GM12874 (cell line): ENCODE results near the gene GLRX5.

ENCODE experiments used
- TF ChIP-seq, protein P1 (sequence below): IDR thresholded peaks from 2 replicates; pipeline ENCODE4 v1.5.1; 2011; ENCODE audit warnings: low read depth, mild to moderate bottlenecking, control low read depth, low read length, moderate library complexity; ENCODE audit not compliant: insufficient read depth

Gene GLRX5

DNA sequence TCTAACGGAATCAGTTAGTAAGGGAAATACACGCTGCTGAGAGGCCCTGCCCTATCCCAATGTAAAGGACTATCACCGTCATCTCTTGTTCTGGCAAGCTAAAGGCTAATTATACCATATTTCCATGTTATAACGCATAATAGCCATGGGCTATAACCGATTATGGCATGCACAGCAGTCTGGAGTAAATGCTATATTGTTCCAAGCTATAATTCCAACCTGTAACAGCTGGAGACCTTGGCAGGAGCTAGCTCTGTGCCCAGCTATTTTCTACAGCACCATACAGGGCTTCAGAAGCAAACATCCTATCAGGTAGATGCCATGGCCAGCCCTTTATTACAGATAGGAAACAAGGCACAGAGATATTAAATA, 44.7 kb upstream of the GLRX5 start:
- TF ChIP-seq, protein P1, sequence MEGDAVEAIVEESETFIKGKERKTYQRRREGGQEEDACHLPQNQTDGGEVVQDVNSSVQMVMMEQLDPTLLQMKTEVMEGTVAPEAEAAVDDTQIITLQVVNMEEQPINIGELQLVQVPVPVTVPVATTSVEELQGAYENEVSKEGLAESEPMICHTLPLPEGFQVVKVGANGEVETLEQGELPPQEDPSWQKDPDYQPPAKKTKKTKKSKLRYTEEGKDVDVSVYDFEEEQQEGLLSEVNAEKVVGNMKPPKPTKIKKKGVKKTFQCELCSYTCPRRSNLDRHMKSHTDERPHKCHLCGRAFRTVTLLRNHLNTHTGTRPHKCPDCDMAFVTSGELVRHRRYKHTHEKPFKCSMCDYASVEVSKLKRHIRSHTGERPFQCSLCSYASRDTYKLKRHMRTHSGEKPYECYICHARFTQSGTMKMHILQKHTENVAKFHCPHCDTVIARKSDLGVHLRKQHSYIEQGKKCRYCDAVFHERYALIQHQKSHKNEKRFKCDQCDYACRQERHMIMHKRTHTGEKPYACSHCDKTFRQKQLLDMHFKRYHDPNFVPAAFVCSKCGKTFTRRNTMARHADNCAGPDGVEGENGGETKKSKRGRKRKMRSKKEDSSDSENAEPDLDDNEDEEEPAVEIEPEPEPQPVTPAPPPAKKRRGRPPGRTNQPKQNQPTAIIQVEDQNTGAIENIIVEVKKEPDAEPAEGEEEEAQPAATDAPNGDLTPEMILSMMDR = no peak

DNA sequence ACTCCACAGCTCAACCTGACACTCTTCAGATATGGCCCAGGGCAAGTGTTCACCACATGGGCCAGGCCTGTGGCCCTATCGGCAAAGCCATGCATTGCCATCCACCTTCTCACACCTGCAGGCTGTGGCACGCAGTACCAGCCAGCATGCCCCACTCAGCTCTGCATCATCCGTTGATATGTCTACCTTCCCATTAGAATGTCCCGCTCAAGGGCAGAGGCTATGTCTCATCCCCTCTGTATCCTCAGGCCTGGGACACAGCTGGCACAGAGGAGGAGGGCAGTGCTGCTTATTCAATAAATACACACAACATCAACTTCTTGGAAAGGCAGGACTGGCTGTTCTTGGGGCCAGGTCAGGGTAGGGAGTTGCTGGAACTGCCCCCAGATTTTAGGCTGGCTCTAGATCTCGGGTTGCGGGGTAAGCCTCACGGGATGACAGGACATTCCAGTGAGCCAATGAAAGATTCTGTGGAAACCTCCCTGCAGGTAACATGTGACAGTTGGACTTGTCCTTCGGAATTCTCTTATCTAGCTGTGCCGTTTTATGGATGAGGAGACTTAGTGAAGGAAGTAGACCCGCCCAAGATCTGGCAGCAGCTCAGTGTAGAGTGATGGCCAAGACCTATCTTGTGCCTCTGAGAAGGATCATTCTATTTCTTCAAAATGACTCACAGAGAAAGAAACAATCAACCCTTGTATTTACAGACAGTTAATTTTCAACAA, 44.0 kb upstream of the GLRX5 start:
- TF ChIP-seq, protein P1 = no peak

DNA sequence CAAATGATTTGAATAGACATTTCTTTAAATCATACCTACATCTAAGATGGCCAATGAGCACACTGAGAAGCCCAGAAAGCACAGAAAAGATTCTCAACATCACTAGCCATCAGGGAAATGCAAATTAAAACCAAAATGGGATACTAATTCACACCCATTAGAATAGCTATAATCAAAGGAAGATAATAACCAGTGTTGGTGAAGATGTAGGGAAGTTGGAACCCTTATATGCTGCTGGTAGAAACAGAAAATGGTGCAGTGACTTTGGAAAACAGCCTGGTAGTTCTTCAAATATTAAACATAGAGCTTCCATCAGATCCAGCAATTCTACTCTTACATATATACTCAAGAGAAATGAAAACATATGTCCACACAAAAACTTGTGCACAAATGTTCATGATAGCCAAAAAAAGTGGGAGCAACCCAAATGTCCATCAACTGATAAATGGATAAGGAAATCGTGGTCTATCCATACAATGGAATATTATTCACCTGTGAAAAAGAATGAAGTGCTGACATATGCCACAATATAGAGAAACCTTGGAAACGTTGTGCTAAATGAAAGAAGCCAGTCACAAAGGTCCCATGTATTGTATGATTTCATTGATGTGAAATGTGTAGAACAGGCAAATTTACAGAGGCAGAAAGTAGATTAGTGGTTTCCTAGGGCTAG, 42.8 kb upstream of the GLRX5 start:
- TF ChIP-seq, protein P1 = no peak

DNA sequence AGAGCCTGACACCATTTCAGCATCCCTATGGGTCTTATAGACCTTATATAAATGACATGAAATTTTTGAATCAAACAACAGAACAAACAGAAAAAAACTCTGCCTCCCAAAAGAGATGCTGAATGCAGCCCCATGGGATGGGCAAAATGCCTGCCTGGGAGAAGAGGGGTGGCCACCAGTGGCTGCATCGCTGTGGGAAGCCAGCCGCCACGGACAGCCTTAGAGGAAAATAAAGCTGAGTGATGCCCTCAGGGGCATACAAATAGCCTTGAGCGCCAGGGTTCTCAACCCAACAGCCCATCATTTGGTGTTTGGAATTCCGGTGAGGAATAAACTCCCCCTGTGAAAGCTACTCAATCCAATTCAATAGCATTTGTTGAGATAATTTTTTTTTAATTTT, 41.3 kb upstream of the GLRX5 start:
- TF ChIP-seq, protein P1 = no peak

DNA sequence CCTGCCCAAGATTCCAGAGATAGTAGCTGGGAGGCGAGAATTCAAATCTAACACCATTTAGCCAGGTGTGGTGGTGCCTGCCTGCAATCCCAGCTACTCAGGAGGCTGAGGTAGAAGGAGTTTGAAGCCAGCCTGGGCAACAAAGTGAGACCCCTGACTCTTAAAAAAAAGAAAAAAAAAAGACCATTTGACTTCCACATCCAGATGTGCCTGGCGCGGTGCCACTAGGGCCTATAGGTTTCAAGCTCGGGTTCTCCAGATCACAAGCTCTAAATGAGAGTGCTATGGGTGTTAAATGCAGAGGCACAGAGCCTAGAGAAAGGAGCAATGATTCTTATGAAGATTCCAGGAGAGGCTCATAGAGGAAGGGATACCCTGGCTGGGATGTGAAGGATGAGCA, 40.9 kb upstream of the GLRX5 start:
- TF ChIP-seq, protein P1 = no peak

DNA sequence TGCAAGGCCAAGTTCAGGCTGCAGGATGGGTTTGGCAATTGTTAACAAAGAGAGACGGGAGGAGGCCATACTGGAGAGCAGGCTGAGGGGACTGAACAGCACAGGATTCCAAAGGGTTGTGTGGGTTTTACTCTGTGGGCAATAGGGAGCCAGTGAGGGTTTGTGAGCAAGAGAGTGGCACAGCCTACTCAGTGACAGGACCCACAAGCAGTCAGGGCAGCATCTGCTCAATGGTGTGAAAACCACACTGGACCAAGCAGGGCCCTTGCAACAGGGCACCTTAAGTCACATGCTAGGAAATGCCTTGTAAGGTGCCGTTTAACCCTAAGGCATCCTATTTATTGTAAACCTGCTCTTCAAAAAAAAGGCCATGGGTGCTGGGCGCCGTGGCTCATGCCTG, 40.4 kb upstream of the GLRX5 start:
- TF ChIP-seq, protein P1 = no peak

DNA sequence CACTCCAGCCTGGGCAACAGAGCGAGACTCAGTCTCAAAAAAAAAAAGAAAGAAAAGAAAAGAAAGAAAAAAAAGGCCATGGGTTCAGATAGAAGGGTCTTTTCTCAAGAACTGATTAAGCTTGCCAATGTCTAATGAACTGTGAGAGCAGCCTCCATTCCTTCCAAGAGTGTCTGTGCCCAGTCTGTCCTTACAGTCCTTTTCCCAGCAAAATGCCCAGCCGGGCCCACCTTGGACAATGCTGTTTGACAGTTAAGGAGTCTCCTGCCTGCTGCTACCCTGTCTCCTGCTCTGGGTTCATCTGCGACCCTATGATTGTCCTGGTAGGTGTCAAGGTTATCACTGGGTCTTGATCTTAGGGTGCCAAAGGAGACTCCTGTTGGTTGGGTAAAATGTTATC, 39.8 kb upstream of the GLRX5 start:
- TF ChIP-seq, protein P1 = no peak
